ENCODE measurements around the gene PTPRM. TPM values are rescaled to one million over a fixed set of nuclear protein-coding genes. Genes with fewer than 3 reads are reported as not detected.

PTPRM gene
- total RNA-seq, 1 experiment from 2014 or later = 6.2 TPM

DNA sequence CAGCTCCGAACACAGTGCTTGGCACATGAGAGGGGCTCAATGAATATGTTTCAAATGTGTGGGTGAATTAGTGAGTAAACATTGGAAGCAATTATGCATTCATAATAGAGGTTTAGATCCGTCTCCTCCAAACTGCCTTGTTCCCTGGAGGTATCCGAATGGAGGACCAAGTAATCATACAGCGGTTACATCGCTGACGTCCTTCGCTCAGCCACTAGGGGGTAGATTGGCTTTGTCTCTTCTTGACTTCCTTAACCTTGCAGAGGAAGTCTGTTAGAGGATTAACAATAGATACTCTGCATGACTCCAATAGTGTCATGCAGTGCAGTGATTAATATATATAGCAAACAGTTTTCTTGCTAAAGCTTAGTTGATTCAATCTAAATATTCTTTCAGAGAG lies 517.0 kb downstream of the PTPRM start:
- Histone ChIP-seq H4K8ac (replicated peaks; ENCODE audit: insufficient read length, low read depth, low read length) (no peak overlapping the region), H3K4me1 (ENCODE audit: insufficient read depth, low read length) (no peaks in the 10 kb centered on the region; the same call in 1 of the 2 replicates), H2AFZ (ENCODE audit: low read length) (no peak overlapping the region), H4K5ac (ENCODE audit: insufficient read length, low read depth, low read length) (no peak overlapping the region), H2BK20ac (ENCODE audit: low read depth, low read length, poor library complexity, severe bottlenecking) (no peak overlapping the region), H3K23me2 (ENCODE audit: insufficient read length, low read depth, low read length, poor library complexity, severe bottlenecking) (no peaks in the 10 kb centered on the region), H2BK15ac (ENCODE audit: low read depth, low read length) (no peak overlapping the region), H3K56ac (ENCODE audit: insufficient read length, low read depth, low read length) (no peak overlapping the region), H4K91ac (ENCODE audit: insufficient read length, low read depth, low read length) (no peak overlapping the region), H3K18ac (ENCODE audit: insufficient read length, low read depth, low read length) (no peak overlapping the region), H3K79me1 (ENCODE audit: insufficient read depth, low read depth, low read length, poor library complexity, severe bottlenecking) (no peaks in the 10 kb centered on the region), H2BK5ac (ENCODE audit: insufficient read length, low read length) (no peak overlapping the region), H3K27me3 (ENCODE audit: insufficient read depth, low read length) (no peaks in the 10 kb centered on the region; the same call in 1 of the 2 replicates), H3T11ph (ENCODE audit: low read length) (no peak overlapping the region), H2AK5ac (ENCODE audit: insufficient read length, low read length) (no peak overlapping the region), H3K79me2 (ENCODE audit: insufficient read depth, low read length) (no peaks in the 10 kb centered on the region), H3K4me2 (ENCODE audit: insufficient read depth, insufficient read length, low read length) (peak overlapping the region; percentile 27), H3K23ac (ENCODE audit: insufficient read length, low read depth, low read length) (no peak overlapping the region), H3K27ac (ENCODE audit: insufficient read length, low read depth, low read length) (no peak overlapping the region), H3K9ac (ENCODE audit: extremely low read depth, insufficient read length, low read length) (no peak overlapping the region), H3K14ac (ENCODE audit: insufficient read depth, low read length) (no peak overlapping the region), H3K4ac (ENCODE audit: low read depth, low read length) (no peak overlapping the region), H4K20me1 (ENCODE audit: control insufficient read depth, insufficient read depth, insufficient read length) (no peaks in the 10 kb centered on the region), H2BK120ac (ENCODE audit: low read depth, low read length, poor library complexity, severe bottlenecking) (no peak overlapping the region), H2BK12ac (ENCODE audit: insufficient read length, low read depth, low read length) (no peak overlapping the region), H3K9me3 (ENCODE audit: control insufficient read depth, low read depth, low read length) (no peaks in the 10 kb centered on the region)
- H3K4me1 Mint-ChIP-seq = peaks cover 29 to 57% of the 10 kb centered on the region in 2 experiments
- peaks cover 30% of the 10 kb centered on the region for H3K27me3 Mint-ChIP-seq (ENCODE audit: low read depth)
- H3K4me3 Mint-ChIP-seq = peak overlapping the region in 1 of 2 experiments; percentile 21; a peak in 1 of 5 replicates
- no CpG with 5 or more reads among the region's 7 CpGs for WGBS (ENCODE audit: extremely low coverage, insufficient read length, low lambda C conversion rate)
- H3K9me3 Mint-ChIP-seq = peaks cover 0 to 3% of the 10 kb centered on the region in 2 experiments; a peak in 1 of 5 replicates
- DNase-seq = peak; percentile 82
- no peak overlapping the region; a peak in 1 of 7 replicates for H3K27ac Mint-ChIP-seq
- TF ChIP-seq, protein P1, sequence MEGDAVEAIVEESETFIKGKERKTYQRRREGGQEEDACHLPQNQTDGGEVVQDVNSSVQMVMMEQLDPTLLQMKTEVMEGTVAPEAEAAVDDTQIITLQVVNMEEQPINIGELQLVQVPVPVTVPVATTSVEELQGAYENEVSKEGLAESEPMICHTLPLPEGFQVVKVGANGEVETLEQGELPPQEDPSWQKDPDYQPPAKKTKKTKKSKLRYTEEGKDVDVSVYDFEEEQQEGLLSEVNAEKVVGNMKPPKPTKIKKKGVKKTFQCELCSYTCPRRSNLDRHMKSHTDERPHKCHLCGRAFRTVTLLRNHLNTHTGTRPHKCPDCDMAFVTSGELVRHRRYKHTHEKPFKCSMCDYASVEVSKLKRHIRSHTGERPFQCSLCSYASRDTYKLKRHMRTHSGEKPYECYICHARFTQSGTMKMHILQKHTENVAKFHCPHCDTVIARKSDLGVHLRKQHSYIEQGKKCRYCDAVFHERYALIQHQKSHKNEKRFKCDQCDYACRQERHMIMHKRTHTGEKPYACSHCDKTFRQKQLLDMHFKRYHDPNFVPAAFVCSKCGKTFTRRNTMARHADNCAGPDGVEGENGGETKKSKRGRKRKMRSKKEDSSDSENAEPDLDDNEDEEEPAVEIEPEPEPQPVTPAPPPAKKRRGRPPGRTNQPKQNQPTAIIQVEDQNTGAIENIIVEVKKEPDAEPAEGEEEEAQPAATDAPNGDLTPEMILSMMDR (conservative IDR thresholded peaks at IDR 0.05) = peak; percentile 77
- peaks cover 0 to 2% (median 0%) of the 10 kb centered on the region in 3 experiments; a peak in 2 of 7 replicates for H3K36me3 Mint-ChIP-seq (ENCODE audit: insufficient read depth in 1 of 3, low read depth in 3 of 3)
